ENCODE data around the gene TSPEAR.
"Not testable (repeated sequence)": the region's sequence is repeated elsewhere in the genome, so short reads cannot be mapped to it uniquely, and the experiment has no call there.

Gene TSPEAR

DNA sequence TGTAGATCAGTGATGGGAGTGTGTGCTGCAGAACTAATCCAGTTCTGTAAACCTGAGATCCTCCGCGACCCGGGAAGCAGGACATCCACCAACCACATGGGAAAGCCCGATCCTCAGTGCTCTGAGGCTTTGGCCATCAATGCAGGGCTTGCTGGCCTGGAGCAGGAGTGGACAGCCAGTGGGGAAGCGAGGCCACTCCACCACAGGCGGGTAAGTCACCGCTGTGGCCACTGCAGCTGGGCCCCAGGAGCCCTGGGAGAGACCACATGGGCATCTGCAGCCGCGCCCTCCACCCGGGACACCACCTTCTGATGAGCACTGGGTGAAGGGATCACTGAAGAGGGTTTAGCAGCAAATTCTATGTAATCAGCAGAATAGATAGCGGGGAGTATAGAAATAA lies 30.2 kb downstream of the TSPEAR start:
- no peak for DNase-seq

- no peak for DNase-seq
These were observed 33.5 kb downstream of the TSPEAR start for GRCh38 chr21:44677881-44678280.

DNA sequence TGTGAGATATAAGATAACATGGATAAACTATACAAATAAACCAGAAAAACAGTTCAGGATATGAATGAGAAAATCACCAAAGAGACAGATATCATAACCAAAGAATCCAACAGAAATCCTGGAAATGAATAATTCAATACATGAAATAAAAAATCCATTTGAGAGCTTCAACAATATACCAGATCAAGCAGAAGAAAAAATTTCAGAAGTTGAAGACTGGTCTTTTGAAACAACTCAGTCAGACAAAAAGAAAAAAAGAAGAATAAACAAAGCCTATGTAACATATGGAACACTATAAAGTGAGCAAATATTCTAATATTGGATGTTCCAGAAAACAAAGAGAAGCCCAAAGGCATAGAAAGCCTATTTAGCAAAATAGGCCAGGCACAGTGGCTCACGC lies 39.5 kb downstream of the TSPEAR start:
- no peak for DNase-seq

- no peak for DNase-seq
These were observed 40.5 kb downstream of the TSPEAR start for GRCh38 chr21:44670642-44671432.

- no peak for DNase-seq
These were observed 43.8 kb downstream of the TSPEAR start for GRCh38 chr21:44667612-44668011.

GRCh38 chr21:44666401-44667320 lies 44.7 kb downstream of the TSPEAR start, which contains the start of gene KRTAP12-2:
Gene KRTAP12-2, minus strand, starts transcription at chr21:44666927. Its CDS starts 41 bp downstream, at chr21:44666886.
- DNase-seq = no peak

GRCh38 chr21:44664691-44665090 lies 46.7 kb downstream of the TSPEAR start:
- DNase-seq = no peak

DNA sequence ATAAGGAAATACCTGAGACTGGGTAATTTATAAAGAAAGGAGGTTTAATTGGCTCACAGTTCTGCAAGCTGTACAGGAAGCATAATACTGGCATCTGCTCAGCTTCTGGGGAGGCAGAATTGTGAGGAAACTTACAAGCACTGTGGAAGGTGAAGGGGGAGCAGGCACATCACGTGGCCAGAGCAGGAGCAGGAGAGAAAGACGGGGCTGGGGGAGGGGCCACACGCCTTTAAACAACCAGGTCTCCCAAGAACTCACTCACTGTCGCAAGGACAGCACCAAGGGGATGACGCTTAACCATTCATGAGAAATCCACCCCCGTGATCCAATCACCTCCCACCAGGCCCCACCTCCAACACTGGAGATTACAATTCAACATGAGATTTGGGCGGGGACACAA lies 49.8 kb downstream of the TSPEAR start:
- not testable (repeated sequence) for DNase-seq

DNA sequence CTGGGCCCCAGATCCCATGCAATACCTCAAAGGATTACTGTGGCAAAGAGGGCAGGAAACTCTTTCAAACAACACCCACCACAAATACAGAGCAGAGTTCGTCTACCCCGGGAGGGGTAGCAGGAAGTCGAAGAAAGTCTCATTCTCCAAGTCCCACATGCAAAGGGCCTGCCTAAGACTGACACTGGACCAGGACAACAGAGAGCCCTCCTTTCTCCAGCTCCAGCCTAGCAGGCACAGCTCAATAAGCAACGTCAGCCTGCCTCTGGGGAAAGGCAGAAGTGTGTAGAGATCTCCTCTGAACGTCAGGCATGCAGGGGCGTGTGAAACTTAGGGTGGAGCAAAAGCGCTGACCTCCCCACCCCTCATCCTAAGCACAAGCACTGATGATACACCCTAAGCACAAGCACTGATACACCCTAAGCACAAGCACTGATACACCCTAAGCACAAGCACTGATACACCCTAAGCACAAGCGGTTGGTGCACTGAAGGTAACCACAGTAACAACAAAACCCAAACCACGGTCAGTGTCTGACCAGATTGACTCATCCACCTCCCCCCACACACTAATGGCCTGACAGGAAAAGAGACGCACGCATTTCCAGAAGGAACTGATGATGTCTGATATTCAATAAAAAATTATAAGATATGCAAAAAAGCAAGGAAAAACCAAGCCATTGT lies 52.3 kb downstream of the TSPEAR start:
- DNase-seq = no peak

GRCh38 chr21:44658541-44658910 lies 52.8 kb downstream of the TSPEAR start:
- DNase-seq = no peak

- no peak for DNase-seq
These were observed 53.5 kb downstream of the TSPEAR start, which contains the start of gene KRTAP12-3 for GRCh38 chr21:44657635-44658540. Gene KRTAP12-3, plus strand, starts transcription at chr21:44657932. Its CDS starts 48 bp downstream, at chr21:44657980.

- no peak for DNase-seq
These were observed 54.5 kb downstream of the TSPEAR start for GRCh38 chr21:44656868-44657267.

DNA sequence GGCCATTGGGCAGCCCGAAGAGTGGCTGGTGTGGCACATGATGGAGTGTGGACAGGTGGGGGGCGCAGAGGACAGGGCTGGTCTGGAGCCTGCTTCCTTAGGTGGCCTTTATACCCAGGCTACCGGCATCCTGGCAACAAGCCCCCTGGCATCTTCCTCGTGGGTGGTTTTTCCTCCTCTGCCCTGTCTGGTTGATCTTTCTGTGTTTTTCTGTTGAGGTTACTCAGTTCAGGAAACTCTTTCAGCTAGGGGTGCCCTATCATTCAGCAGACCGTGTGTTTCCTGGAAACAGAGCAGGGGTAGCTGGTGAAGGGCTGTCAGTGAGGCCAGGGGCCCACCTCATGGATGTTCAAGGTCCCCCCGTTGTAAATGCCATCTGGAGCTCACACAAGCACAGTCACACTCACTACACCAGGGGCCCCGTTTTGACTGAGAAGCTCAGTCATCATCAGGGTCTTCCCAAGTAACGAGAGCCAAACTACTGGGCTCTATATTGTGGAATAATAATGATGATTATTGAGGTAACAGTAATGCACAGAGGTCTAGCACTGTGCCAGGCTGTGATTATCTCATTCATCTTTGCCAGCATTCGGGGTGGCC lies 56.7 kb downstream of the TSPEAR start, which contains the start of gene KRTAP12-4:
Gene KRTAP12-4, minus strand, starts transcription at position 84 of the 600 bp plus-strand sequence. Its CDS starts 45 bp downstream, at position 39.
- DNase-seq = no peak

GRCh38 chr21:44653656-44654575 lies 57.5 kb downstream of the TSPEAR start:
- DNase-seq = no peak

GRCh38 chr21:44653123-44653522 lies 58.2 kb downstream of the TSPEAR start:
- DNase-seq = no peak

GRCh38 chr21:44650973-44651675 lies 60.2 kb downstream of the TSPEAR start:
- DNase-seq = no peak

- no peak for DNase-seq
These were observed 61.0 kb downstream of the TSPEAR start for GRCh38 chr21:44650265-44650972.

DNA sequence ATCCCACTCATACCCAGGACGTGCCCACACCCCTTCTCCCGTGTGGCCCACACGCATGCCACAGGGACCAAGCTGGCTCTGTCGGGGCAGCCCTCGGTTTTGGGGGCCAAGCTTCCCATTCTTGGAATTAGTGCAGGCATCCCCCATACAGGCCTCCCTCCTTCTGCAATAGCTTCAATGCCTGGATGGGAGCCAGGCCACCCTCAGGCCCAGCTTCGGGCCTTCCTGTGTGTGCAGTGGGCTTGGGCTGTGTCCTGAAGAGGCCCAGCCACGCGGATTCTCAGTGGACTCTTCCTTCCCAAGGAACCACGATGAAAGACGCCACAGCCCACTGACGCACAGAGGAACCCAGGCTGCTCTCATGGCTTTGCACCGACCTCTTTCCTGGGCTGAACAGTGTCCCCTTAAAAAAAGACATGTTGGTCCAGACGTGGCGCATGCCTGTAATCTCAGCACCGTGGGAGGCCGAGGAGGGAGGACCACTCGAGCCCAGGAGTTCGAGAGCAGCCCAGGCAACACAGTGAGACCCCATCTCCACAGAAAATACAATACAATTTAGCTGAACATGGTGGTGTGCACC lies 61.8 kb downstream of the TSPEAR start:
- no peak for DNase-seq
